Adrenal gland (tissue), 12 donors: ENCODE results near the gene C19orf38. TPM values are rescaled to one million over a fixed set of nuclear protein-coding genes. Genes with fewer than 3 reads are reported as not detected.

Experiments
- DNase-seq, 7 donors: peaks; one replicate each; pipeline ENCODE4 v3.0.0-alpha.2; 2019 to 2020
- H3K27ac ChIP-seq, 5 donors: fragments of 200-600 bp; sonication (generic) in 4 of 5; 1 replicate in 3 of 5; 2 replicates in 2 of 5; pipeline versions ENCODE4 v1.5.1 to v1.8.0; 2016 to 2020; ENCODE audit warnings: mild to moderate bottlenecking in 1 of 5
- H3K27me3 ChIP-seq: fragments of 200-600 bp; 2 replicates; pipeline ENCODE4 v1.8.0; 2021
- H3K36me3 ChIP-seq, 2 donors: fragments of 200-600 bp; replicated peaks in 1 of 2; 1 replicate in 1 of 2; 2 replicates in 1 of 2; pipeline versions ENCODE4 v1.5.1 to v1.8.0; 2018 to 2022
- H3K4me1 ChIP-seq, 2 donors: fragments of 200-600 bp; replicated peaks in 1 of 2; 1 replicate in 1 of 2; 2 replicates in 1 of 2; pipeline versions ENCODE4 v1.5.1 to v1.8.0; 2018 to 2021
- H3K4me3 ChIP-seq, 4 donors: fragments of 200-600 bp; sonication (generic) in 3 of 4; one replicate each; pipeline ENCODE4 v1.5.1; 2016 to 2018
- H3K9me3 ChIP-seq, 3 donors: fragments of 200-600 bp; sonication (generic) in 1 of 3; replicated peaks in 1 of 3; 1 replicate in 2 of 3; 2 replicates in 1 of 3; pipeline versions ENCODE4 v1.5.1 to v1.8.0; 2016 to 2021
- CTCF ChIP-seq, 6 experiments: fragments of 450-650 bp in 4 of 6; fragments of 200-600 bp in 2 of 6; sonication (generic) in 1 of 6; IDR thresholded peaks; 1 replicate in 5 of 6; 2 replicates in 1 of 6; pipeline versions ENCODE4 v1.5.1 to v1.8.0; 2016 to 2021; ENCODE audit warnings: antibody characterized with exemption in 6 of 6, mild to moderate bottlenecking in 2 of 6, moderate library complexity in 1 of 6
- POLR2A ChIP-seq, 2 donors: fragments of 450-650 bp; IDR thresholded peaks; one replicate each; pipeline ENCODE4 v1.6.1; 2017; ENCODE audit warnings: antibody characterized with exemption in 2 of 2, mild to moderate bottlenecking in 2 of 2, moderate library complexity in 1 of 2
- WGBS, 4 donors: extraction: QIAGEN DNeasy Blood & Tissue Kit in 2 of 4; methylation state at CpG; one replicate each; pipeline versions ENCODE4 v1.1.5 to v1.1.7; 2013 to 2017; 5-methylcytosine and 5-hydroxymethylcytosine counted together
- intact Hi-C, 2 donors: fragments of 100-400 bp; cut with DNase I; formaldehyde crosslinking; loops; one replicate each; pipeline versions ENCODE4 v1.14.1 to v1.15.0; 2022 to 2023
- polyA plus RNA-seq, 3 donors: library from polyadenylated mRNA; stranded (reverse); fragments of 200-250 nt in 2 of 3; fragments of 350-450 nt in 1 of 3; fragmentation: Illumina TruSeq in 1 of 3; extraction: RNeasy Lipid Tissue Mini Kit (QIAGEN cat#74804) in 1 of 3; gene quantifications; one replicate each; pipeline ENCODE4 v1.2.3, GENCODE V29; 2013 to 2014
- total RNA-seq, 9 donors: library from RNA; depleted of rRNA in 4 of 9; stranded (reverse); fragments of >200 nt in 4 of 9; fragments of 120-200 nt in 1 of 9; fragmentation: NEBNext Ultra II Directional in 1 of 9; extraction: Animal tissue kit (Norgen Biotek cat#: 25700) in 1 of 9; gene quantifications; one replicate each; pipeline versions ENCODE4 v1.1.0 to v1.2.4, GENCODE V29; 2013 to 2023
- donor health status: healthy with polysubstance abuse.
- donor health status: Bipolar disorder and iron deficiency.
- donor health status: DM: yes; HTN: yes; CAD: no.
- donor health status: DM: no; HTN: no; CAD: no.
- donor health status: DM: no; HTN: no; CAD: no.
- donor health status: DM: yes; HTN: yes; CAD: no.

Gene C19orf38
- total and polyA plus RNA-seq, 12 donors: 0.30 to 5.6 (median 1.9) TPM

GRCh38 chr19:10850631-10851030 is 2.4 kb downstream of the C19orf38 start:
- Histone ChIP-seq H3K27me3 (no peaks in the 10 kb centered on the region), H3K9me3 (peaks cover 0 to 8% (median 0%) of the 10 kb centered on the region in 3 donors), H3K27ac (no peak overlapping the region), H3K4me3 (no peak overlapping the region), H3K36me3 (no peaks in the 10 kb centered on the region), H3K4me1 (no peaks in the 10 kb centered on the region)
- 78 to 89% (median 83%) methylated on average over 4 to 5 of the region's 5 CpGs for WGBS, 4 donors
- DNase-seq: no peak
- intact Hi-C loops: no loop called here
- TF ChIP-seq CTCF (IDR thresholded peaks at IDR 0.05) (no peak), POLR2A (IDR thresholded peaks at IDR 0.05) (no peak)

GRCh38 chr19:10852098-10852800 is 4.0 kb downstream of the C19orf38 start:
- no peak for DNase-seq
- Histone ChIP-seq H3K27me3 (no peaks in the 10 kb centered on the region), H3K4me1 (no peaks in the 10 kb centered on the region), H3K27ac (no peak overlapping the region), H3K36me3 (no peaks in the 10 kb centered on the region), H3K9me3 (no peaks in the 10 kb centered on the region), H3K4me3 (no peak overlapping the region)
- intact Hi-C loops: no loop called here
- TF ChIP-seq POLR2A (IDR thresholded peaks at IDR 0.05): no peak
- no peak for TF ChIP-seq CTCF (IDR thresholded peaks at IDR 0.05)
- 87 to 91% (median 88%) methylated on average over 7 of the region's 7 CpGs for WGBS, 4 donors

GRCh38 chr19:10852941-10853340 is 4.7 kb downstream of the C19orf38 start:
- Histone ChIP-seq H3K36me3 (no peaks in the 10 kb centered on the region), H3K27ac (no peak overlapping the region), H3K27me3 (no peaks in the 10 kb centered on the region), H3K4me3 (no peak overlapping the region), H3K4me1 (no peaks in the 10 kb centered on the region), H3K9me3 (no peaks in the 10 kb centered on the region)
- WGBS, 4 donors: 65 to 79% (median 72%) methylated on average over 7 of the region's 7 CpGs
- intact Hi-C loops: no loop called here
- TF ChIP-seq POLR2A (IDR thresholded peaks at IDR 0.05) (no peak), CTCF (IDR thresholded peaks at IDR 0.05) (no peak)
- DNase-seq: no peak

- intact Hi-C loops: no loop called here
- 55 to 62% (median 58%) methylated on average over 6 to 7 of the region's 7 CpGs for WGBS, 4 donors
- Histone ChIP-seq H3K27ac (no peak overlapping the region), H3K27me3 (no peaks in the 10 kb centered on the region), H3K36me3 (no peaks in the 10 kb centered on the region), H3K4me1 (no peaks in the 10 kb centered on the region), H3K9me3 (no peaks in the 10 kb centered on the region), H3K4me3 (no peak overlapping the region)
- no peak for DNase-seq
- TF ChIP-seq POLR2A (IDR thresholded peaks at IDR 0.05) (no peak), CTCF (IDR thresholded peaks at IDR 0.05) (no peak)
Observed at GRCh38 chr19:10854350-10855089, 6.3 kb downstream of the C19orf38 start.
